Left renal cortex interstitium (tissue), 4 donors: Measurements from ENCODE around the gene LRRC30. TPM values are rescaled to one million over a fixed set of nuclear protein-coding genes. Genes with fewer than 3 reads are reported as not detected.
"Not testable (repeated sequence)": the region's sequence is repeated elsewhere in the genome, so short reads cannot be mapped to it uniquely, and the experiment has no call there.

Experiments used
- DNase-seq, 4 donors: peaks; one replicate each; pipeline ENCODE4 v3.0.0-alpha.2; 2013; ENCODE audit warnings: low read depth in 4 of 4, low spot score in 2 of 4, missing footprints in 1 of 4
- polyA plus RNA-seq, 4 donors: library from polyadenylated mRNA; unstranded; fragments of 120-200 nt; gene quantifications; one replicate each; pipeline ENCODE4 v1.2.1, GENCODE V29; 2013; ENCODE audit not compliant: insufficient read length in 4 of 4

The LRRC30 gene
- polyA plus RNA-seq: 1 to 10 TPM in 1 of 4 donors, under 1 TPM in 3; 0.34 to 1.2 (median 0.58) TPM

- no peak for DNase-seq
These were observed at the start of gene LRRC30 for GRCh38 chr18:7230626-7231349. TSS of gene LRRC30 (plus strand) at chr18:7231089. CDS start at chr18:7231139, 50 bp downstream.

GRCh38 chr18:7185701-7186100 is 45.2 kb upstream of the LRRC30 start:
- no peak for DNase-seq

- no peak for DNase-seq
These were observed 40.2 kb upstream of the LRRC30 start for GRCh38 chr18:7190547-7191156.

- DNase-seq: no peak
These were observed 39.2 kb upstream of the LRRC30 start for GRCh38 chr18:7191736-7192135.

- DNase-seq: no peak
These were observed 35.6 kb upstream of the LRRC30 start for GRCh38 chr18:7195266-7195665.

- DNase-seq: no peak
These were observed 34.5 kb upstream of the LRRC30 start for GRCh38 chr18:7196421-7196820.

- no peak for DNase-seq
These were observed 33.0 kb upstream of the LRRC30 start for GRCh38 chr18:7197854-7198253.

GRCh38 chr18:7198326-7198725 is 32.6 kb upstream of the LRRC30 start:
- no peak for DNase-seq

- no peak for DNase-seq
These were observed 29.8 kb upstream of the LRRC30 start for GRCh38 chr18:7201096-7201495.

GRCh38 chr18:7202169-7202568 is 28.7 kb upstream of the LRRC30 start:
- DNase-seq: no peak

- not testable (repeated sequence) for DNase-seq
These were observed 27.3 kb upstream of the LRRC30 start for GRCh38 chr18:7203601-7204000.

- no peak for DNase-seq
These were observed 25.5 kb upstream of the LRRC30 start for GRCh38 chr18:7205346-7205745.

- no peak for DNase-seq
These were observed 24.7 kb upstream of the LRRC30 start for GRCh38 chr18:7206217-7206616.

GRCh38 chr18:7207366-7207915 is 23.4 kb upstream of the LRRC30 start:
- no peak for DNase-seq

- DNase-seq: no peak
These were observed 9.3 kb upstream of the LRRC30 start for GRCh38 chr18:7221424-7222155.

- no peak for DNase-seq
These were observed 6.7 kb upstream of the LRRC30 start for GRCh38 chr18:7224198-7224597.

- no peak for DNase-seq
These were observed 1.3 kb downstream of the LRRC30 start for GRCh38 chr18:7232218-7232617.

GRCh38 chr18:7233134-7233810 is 2.4 kb downstream of the LRRC30 start:
- DNase-seq: peak in 1 of 4 donors; percentile 50

GRCh38 chr18:7234091-7234490 is 3.2 kb downstream of the LRRC30 start:
- no peak for DNase-seq

- DNase-seq: no peak
These were observed 4.1 kb downstream of the LRRC30 start for GRCh38 chr18:7234956-7235355.

- no peak for DNase-seq
These were observed 5.2 kb downstream of the LRRC30 start for GRCh38 chr18:7236072-7236471.
